ENCODE measurements around the gene ATF7IP2. TPM values are rescaled to one million over a fixed set of nuclear protein-coding genes. Genes with fewer than 3 reads are reported as not detected.
"Not testable (repeated sequence)": the region's sequence is repeated elsewhere in the genome, so short reads cannot be mapped to it uniquely, and the experiment has no call there.

Gene ATF7IP2
- total and polyA plus RNA-seq, 12 donors: 16.2 to 97.6 (median 71.9) TPM

DNA sequence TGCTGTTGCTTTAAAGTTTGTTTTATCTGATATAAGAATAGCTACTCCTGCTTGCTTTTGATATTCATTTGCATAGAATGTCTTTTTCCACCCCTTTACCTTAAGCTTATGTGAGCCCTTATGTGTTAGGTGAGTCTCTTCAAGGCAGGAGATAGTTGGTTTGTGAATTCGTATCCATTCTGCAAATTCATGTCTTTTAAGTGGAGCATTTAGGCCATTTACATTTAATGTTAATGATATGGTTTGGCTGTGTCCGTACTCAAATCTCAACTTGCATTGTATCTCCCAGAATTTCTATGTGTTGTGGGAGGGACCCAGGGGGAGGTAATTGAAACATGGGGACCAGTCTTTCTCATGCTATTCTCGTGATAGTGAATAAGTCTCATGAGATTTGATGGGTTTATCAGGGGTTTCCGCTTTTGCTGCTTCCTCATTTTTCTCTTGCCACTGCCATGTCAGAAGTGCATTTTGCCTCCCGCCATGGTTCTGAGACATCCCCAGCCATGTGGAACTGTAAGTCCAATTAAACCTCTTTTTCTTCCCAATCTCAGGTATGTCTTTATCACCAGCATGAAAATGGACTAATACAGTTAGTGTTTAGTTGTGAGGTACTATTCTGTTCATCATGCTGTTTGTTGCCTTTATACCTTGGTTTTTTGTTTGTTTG is 27.2 kb downstream of the ATF7IP2 start:
- WGBS, 4 donors: 92 to 98% (median 96%) methylated on average over 5 of the region's 5 CpGs
- Histone ChIP-seq H3K4me1 (replicated peaks in 1 of 2) (no peaks in the 10 kb centered on the region), H3K9me3 (replicated peaks in 1 of 3) (peaks cover 0 to 35% (median 0%) of the 10 kb centered on the region in 3 donors), H3K27ac (no peak overlapping the region), H3K4me3 (no peak overlapping the region), H3K36me3 (replicated peaks in 1 of 2) (no peaks in the 10 kb centered on the region), H3K27me3 (no peaks in the 10 kb centered on the region)
- no peak for DNase-seq
- intact Hi-C loops (cut with DNase I): no loop called here
- TF ChIP-seq, protein P1, sequence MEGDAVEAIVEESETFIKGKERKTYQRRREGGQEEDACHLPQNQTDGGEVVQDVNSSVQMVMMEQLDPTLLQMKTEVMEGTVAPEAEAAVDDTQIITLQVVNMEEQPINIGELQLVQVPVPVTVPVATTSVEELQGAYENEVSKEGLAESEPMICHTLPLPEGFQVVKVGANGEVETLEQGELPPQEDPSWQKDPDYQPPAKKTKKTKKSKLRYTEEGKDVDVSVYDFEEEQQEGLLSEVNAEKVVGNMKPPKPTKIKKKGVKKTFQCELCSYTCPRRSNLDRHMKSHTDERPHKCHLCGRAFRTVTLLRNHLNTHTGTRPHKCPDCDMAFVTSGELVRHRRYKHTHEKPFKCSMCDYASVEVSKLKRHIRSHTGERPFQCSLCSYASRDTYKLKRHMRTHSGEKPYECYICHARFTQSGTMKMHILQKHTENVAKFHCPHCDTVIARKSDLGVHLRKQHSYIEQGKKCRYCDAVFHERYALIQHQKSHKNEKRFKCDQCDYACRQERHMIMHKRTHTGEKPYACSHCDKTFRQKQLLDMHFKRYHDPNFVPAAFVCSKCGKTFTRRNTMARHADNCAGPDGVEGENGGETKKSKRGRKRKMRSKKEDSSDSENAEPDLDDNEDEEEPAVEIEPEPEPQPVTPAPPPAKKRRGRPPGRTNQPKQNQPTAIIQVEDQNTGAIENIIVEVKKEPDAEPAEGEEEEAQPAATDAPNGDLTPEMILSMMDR (IDR thresholded peaks at IDR 0.05): no peak
- TF ChIP-seq POLR2A (IDR thresholded peaks at IDR 0.05): no peak

DNA sequence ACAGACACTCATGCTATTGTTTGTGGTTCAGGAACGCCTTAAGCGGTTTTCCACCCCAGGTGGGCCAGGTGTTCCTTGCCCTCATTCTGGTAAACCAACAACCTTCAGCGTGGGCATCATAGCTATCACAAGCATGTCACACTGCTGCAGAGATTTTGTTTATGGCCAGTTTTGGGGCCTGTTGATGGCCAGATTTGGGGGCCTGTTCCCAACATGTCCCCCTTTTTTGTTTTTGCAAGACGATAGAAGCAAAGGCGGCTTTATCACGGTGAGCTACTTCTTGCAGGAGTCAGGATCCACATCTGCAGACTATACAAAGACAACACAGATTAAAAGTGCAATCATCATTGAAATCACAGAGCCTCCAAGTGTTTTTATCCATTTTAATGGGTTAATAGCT is 32.3 kb downstream of the ATF7IP2 start:
- H3K27me3 ChIP-seq; DNase-seq; H3K27ac ChIP-seq; H3K36me3 ChIP-seq (replicated peaks in 1 of 2); intact Hi-C loops (cut with DNase I); H3K4me3 ChIP-seq; H3K4me1 ChIP-seq (replicated peaks in 1 of 2): not testable (repeated sequence)
- WGBS, 4 donors: 96 to 99% (median 98%) methylated on average over 6 of the region's 6 CpGs
- H3K9me3 ChIP-seq (replicated peaks in 1 of 3): peaks cover 0 to 11% (median 0%) of the 10 kb centered on the region in 3 donors

DNA sequence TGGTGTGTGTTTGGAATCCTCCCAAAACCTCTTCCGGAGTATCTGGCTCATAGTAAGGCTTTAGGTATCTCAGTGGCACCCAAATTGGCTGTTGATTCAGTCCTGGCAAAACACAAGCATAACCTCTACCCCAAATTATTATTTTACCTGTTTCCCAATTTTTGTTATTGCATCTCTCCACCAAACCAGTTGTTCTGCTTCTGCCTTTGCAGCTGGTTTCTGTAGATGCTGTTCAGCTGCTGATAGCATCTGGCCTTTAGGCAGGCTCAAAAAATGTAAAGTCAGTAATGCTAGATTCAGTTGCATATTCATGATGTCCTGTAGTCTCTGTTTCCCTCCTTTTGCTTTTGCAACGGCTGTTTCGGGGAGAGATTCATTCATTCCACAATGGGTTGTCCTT is 33.8 kb downstream of the ATF7IP2 start:
- Histone ChIP-seq H3K9me3 (replicated peaks in 1 of 3) (peaks cover 0 to 11% (median 0%) of the 10 kb centered on the region in 3 donors), H3K4me3 (no peak overlapping the region), H3K4me1 (replicated peaks in 1 of 2) (no peaks in the 10 kb centered on the region), H3K27me3 (no peaks in the 10 kb centered on the region), H3K27ac (no peak overlapping the region), H3K36me3 (replicated peaks in 1 of 2) (no peaks in the 10 kb centered on the region)
- WGBS, 4 donors: 94 to 100% (median 97%) methylated on average over 3 of the region's 3 CpGs
- intact Hi-C loops (cut with DNase I): no loop called here
- no peak for TF ChIP-seq POLR2A (IDR thresholded peaks at IDR 0.05)
- TF ChIP-seq, protein P1 (IDR thresholded peaks at IDR 0.05): no peak
- DNase-seq: no peak

DNA sequence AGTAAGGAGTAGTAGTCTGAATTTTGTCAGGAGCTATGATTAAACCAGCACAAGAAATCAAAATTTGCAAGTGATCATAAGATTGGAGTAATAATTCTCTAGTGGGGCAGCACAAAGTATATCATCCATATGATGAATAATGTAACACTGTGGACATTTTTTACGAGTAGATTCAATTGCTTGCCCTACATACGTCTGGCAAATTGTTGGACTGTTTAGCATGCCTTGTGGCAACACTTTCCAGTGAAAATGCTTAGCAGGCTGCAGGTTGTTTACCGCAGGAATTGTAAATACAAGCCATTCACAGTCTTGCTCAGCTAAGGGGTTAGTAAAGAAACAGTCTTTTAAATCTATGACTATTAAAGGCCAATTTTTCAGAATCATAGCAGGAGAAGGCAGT is 35.7 kb downstream of the ATF7IP2 start:
- Histone ChIP-seq H3K4me3 (no peak overlapping the region), H3K27me3 (no peaks in the 10 kb centered on the region), H3K36me3 (replicated peaks in 1 of 2) (no peaks in the 10 kb centered on the region), H3K4me1 (replicated peaks in 1 of 2) (no peaks in the 10 kb centered on the region), H3K9me3 (replicated peaks in 1 of 3) (peaks cover 0 to 11% (median 0%) of the 10 kb centered on the region in 3 donors), H3K27ac (no peak overlapping the region)
- 91 to 95% (median 93%) methylated on average over 3 of the region's 3 CpGs for WGBS, 4 donors
- intact Hi-C loops (cut with DNase I): no loop called here
- TF ChIP-seq POLR2A (IDR thresholded peaks at IDR 0.05): no peak
- TF ChIP-seq, protein P1 (IDR thresholded peaks at IDR 0.05): no peak
- no peak for DNase-seq

Data from adrenal gland (tissue), 12 donors.